Urinary bladder (tissue), 4 donors: ENCODE measurements around the gene ERAL1. TPM values are rescaled to one million over a fixed set of nuclear protein-coding genes. Genes with fewer than 3 reads are reported as not detected.
"Not testable (repeated sequence)": the region's sequence is repeated elsewhere in the genome, so short reads cannot be mapped to it uniquely, and the experiment has no call there.

Experiments used
- DNase-seq: peaks from one replicate; pipeline ENCODE4 v3.0.0-alpha.2; 2015; ENCODE audit errors: extremely low spot score
- H3K27ac ChIP-seq: one replicate; pipeline ENCODE4 v1.5.1; 2013; ENCODE audit warnings: low read depth, mild to moderate bottlenecking, moderate library complexity
- H3K36me3 ChIP-seq: one replicate; pipeline ENCODE4 v1.6.1; 2013; ENCODE audit warnings: mild to moderate bottlenecking, moderate library complexity; ENCODE audit not compliant: insufficient read depth
- H3K4me1 ChIP-seq: one replicate; pipeline ENCODE4 v1.6.1; 2013; ENCODE audit warnings: mild to moderate bottlenecking, moderate library complexity; ENCODE audit not compliant: insufficient read depth
- H3K4me3 ChIP-seq: one replicate; pipeline ENCODE4 v1.5.1; 2013; ENCODE audit warnings: low read depth, low read length
- WGBS: extraction: QIAGEN DNeasy Blood & Tissue Kit; methylation state at CpG from one replicate; pipeline ENCODE4 v1.1.7; 2013; 5-methylcytosine and 5-hydroxymethylcytosine counted together
- polyA plus RNA-seq: library from polyadenylated mRNA; stranded (reverse); fragments of 200-250 nt; gene quantifications from one replicate; pipeline ENCODE4 v1.2.3, GENCODE V29; 2013
- total RNA-seq: library from RNA; depleted of rRNA; stranded (reverse); fragments of >200 nt; gene quantifications from one replicate; pipeline ENCODE4 v1.2.3, GENCODE V29; 2014
- donor health status: healthy with polysubstance abuse.
- donor health status: healthy.

Gene ERAL1
- total and polyA plus RNA-seq, 2 donors = 16.0 to 35.8 TPM

- DNase-seq = no peak
- 92% methylated on average over 4 of the region's 4 CpGs for WGBS
- H3K27ac ChIP-seq = no peak overlapping the region
- H3K36me3 ChIP-seq = peaks cover 4% of the 10 kb centered on the region
- no peaks in the 10 kb centered on the region for H3K4me1 ChIP-seq
- H3K4me3 ChIP-seq = no peak overlapping the region
Measured at GRCh38 chr17:28860363-28860808, 5.6 kb downstream of the ERAL1 start.

GRCh38 chr17:28861393-28862203 lies 6.8 kb downstream of the ERAL1 start:
- Histone ChIP-seq H3K4me1 (no peaks in the 10 kb centered on the region), H3K27ac (no peak overlapping the region), H3K4me3 (no peak overlapping the region), H3K36me3 (peaks cover 4% of the 10 kb centered on the region)
- DNase-seq = no peak
- WGBS = 65% methylated on average over 8 of the region's 8 CpGs

GRCh38 chr17:28862561-28862960 lies 7.7 kb downstream of the ERAL1 start:
- Histone ChIP-seq H3K4me1 (no peaks in the 10 kb centered on the region), H3K27ac (no peak overlapping the region), H3K36me3 (peaks cover 4% of the 10 kb centered on the region), H3K4me3 (no peak overlapping the region)
- DNase-seq = no peak
- WGBS = 93% methylated on average over 3 of the region's 3 CpGs

- Histone ChIP-seq H3K27ac (no peak overlapping the region), H3K4me3 (no peak overlapping the region), H3K36me3 (peaks cover 4% of the 10 kb centered on the region), H3K4me1 (no peaks in the 10 kb centered on the region)
- WGBS = 86% methylated on average over 1 of the region's 1 CpG
- no peak for DNase-seq
Measured at GRCh38 chr17:28863953-28864352, 9.1 kb downstream of the ERAL1 start.

- no peak for DNase-seq
- WGBS = 76% methylated on average over 11 of the region's 11 CpGs
- peaks cover 4% of the 10 kb centered on the region for H3K36me3 ChIP-seq
- H3K4me1 ChIP-seq = no peaks in the 10 kb centered on the region
- no peak overlapping the region for H3K4me3 ChIP-seq
- H3K27ac ChIP-seq = no peak overlapping the region
Measured at GRCh38 chr17:28864991-28865849, 10.4 kb downstream of the ERAL1 start.

- 88% methylated on average over 13 of the region's 13 CpGs for WGBS
- Histone ChIP-seq H3K4me3 (no peak overlapping the region), H3K36me3 (peaks cover 2% of the 10 kb centered on the region), H3K4me1 (no peaks in the 10 kb centered on the region), H3K27ac (no peak overlapping the region)
- no peak for DNase-seq
Measured at GRCh38 chr17:28865946-28866752, 11.3 kb downstream of the ERAL1 start.

- H3K4me3 ChIP-seq = no peak overlapping the region
- H3K4me1 ChIP-seq = no peaks in the 10 kb centered on the region
- no peaks in the 10 kb centered on the region for H3K36me3 ChIP-seq
- no peak overlapping the region for H3K27ac ChIP-seq
- DNase-seq = no peak
- WGBS = 84% methylated on average over 7 of the region's 7 CpGs
Measured at GRCh38 chr17:28867276-28867675, 12.5 kb downstream of the ERAL1 start.

GRCh38 chr17:28871056-28871579 lies 16.3 kb downstream of the ERAL1 start:
- WGBS = 86% methylated on average over 6 of the region's 6 CpGs
- DNase-seq = no peak
- Histone ChIP-seq H3K27ac (no peak overlapping the region), H3K4me1 (no peaks in the 10 kb centered on the region), H3K4me3 (no peak overlapping the region), H3K36me3 (no peaks in the 10 kb centered on the region)

- DNase-seq = no peak
- no peak overlapping the region for H3K27ac ChIP-seq
- H3K4me1 ChIP-seq = no peaks in the 10 kb centered on the region
- 88% methylated on average over 7 of the region's 7 CpGs for WGBS
- no peak overlapping the region for H3K4me3 ChIP-seq
- no peaks in the 10 kb centered on the region for H3K36me3 ChIP-seq
Measured at GRCh38 chr17:28873839-28874238, 19.0 kb downstream of the ERAL1 start.

GRCh38 chr17:28874750-28875149 lies 19.9 kb downstream of the ERAL1 start:
- DNase-seq = no peak
- Histone ChIP-seq H3K4me3 (no peak overlapping the region), H3K27ac (no peak overlapping the region), H3K4me1 (no peaks in the 10 kb centered on the region), H3K36me3 (peaks cover 2% of the 10 kb centered on the region)
- 74% methylated on average over 3 of the region's 3 CpGs for WGBS

GRCh38 chr17:28875848-28876550 lies 21.2 kb downstream of the ERAL1 start:
- Histone ChIP-seq H3K4me3 (no peak overlapping the region), H3K27ac (no peak overlapping the region), H3K4me1 (no peaks in the 10 kb centered on the region), H3K36me3 (peaks cover 5% of the 10 kb centered on the region)
- 59% methylated on average over 1 of the region's 1 CpG for WGBS
- no peak for DNase-seq

- H3K36me3 ChIP-seq = peaks cover 12% of the 10 kb centered on the region
- 97% methylated on average over 6 of the region's 6 CpGs for WGBS
- H3K4me3 ChIP-seq, H3K27ac ChIP-seq, DNase-seq, H3K4me1 ChIP-seq: not testable (repeated sequence)
Measured at GRCh38 chr17:28877150-28877711, 22.4 kb downstream of the ERAL1 start.
